AG04449 (cell line): Measurements from ENCODE around the gene ANO9.

Experiments
- CTCF ChIA-PET: fragments of 350-600 bp; formaldehyde crosslinking; extraction: SDS; loops from one replicate; lab custom pipeline; 2021; ENCODE audit warnings: antibody characterized with exemption; lab: Yijun Ruan, JAX
- POLR2A ChIA-PET: fragments of 400-600, 350-600 bp; formaldehyde crosslinking; extraction: SDS; loops from one replicate; lab custom pipeline; 2020; ENCODE audit warnings: antibody characterized with exemption, inconsistent platforms; lab: Yijun Ruan, JAX
- DNase-seq: peaks from one replicate; pipeline ENCODE4 v3.0.0-alpha.2; 2010; ENCODE audit warnings: low read depth, low spot score
- H3K4me3 ChIP-seq: 2 replicates; pipeline ENCODE4 v1.5.1; 2011; ENCODE audit warnings: low read depth, mild to moderate bottlenecking, control low read depth, low read length
- TF ChIP-seq, protein P1 (sequence below): IDR thresholded peaks from one replicate; pipeline ENCODE4 v1.5.1; 2011; ENCODE audit warnings: mild to moderate bottlenecking, moderate library complexity, low read length, control low read depth, inconsistent platforms; ENCODE audit not compliant: insufficient read depth; ENCODE audit errors: missing control alignments

ANO9 gene

DNA sequence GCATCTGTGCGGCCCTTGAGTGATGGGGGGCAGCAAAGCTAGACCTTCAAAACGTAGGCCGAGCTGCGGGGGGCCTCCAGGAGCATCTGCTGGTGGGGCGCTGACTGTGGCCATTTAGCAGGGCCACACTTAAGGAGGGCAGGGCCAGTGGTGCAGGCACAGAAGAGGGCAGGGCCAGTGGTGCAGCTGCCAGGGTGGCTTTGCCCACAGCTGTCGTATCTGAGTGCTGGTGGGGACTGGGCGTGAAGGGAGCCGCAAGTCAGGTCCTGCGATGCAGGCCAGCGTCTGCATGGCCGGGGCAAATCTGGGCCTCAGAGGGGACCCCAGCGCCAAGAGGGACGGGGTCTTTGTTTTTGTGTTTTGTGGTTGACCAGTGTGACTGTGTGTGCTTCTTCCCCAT is 37.5 kb upstream of the ANO9 start:
- ChIA-PET CTCF (interaction anchor here (1.0 to 1.9 kb wide), 2 partner anchors 9 to 27 kb away, joined by 4 to 6 read pairs; no protein-coding TSS in a partner anchor), POLR2A (no interaction called here)
- DNase-seq = no peak
- H3K4me3 ChIP-seq = no peak overlapping the region
- TF ChIP-seq, protein P1, sequence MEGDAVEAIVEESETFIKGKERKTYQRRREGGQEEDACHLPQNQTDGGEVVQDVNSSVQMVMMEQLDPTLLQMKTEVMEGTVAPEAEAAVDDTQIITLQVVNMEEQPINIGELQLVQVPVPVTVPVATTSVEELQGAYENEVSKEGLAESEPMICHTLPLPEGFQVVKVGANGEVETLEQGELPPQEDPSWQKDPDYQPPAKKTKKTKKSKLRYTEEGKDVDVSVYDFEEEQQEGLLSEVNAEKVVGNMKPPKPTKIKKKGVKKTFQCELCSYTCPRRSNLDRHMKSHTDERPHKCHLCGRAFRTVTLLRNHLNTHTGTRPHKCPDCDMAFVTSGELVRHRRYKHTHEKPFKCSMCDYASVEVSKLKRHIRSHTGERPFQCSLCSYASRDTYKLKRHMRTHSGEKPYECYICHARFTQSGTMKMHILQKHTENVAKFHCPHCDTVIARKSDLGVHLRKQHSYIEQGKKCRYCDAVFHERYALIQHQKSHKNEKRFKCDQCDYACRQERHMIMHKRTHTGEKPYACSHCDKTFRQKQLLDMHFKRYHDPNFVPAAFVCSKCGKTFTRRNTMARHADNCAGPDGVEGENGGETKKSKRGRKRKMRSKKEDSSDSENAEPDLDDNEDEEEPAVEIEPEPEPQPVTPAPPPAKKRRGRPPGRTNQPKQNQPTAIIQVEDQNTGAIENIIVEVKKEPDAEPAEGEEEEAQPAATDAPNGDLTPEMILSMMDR = no peak

DNA sequence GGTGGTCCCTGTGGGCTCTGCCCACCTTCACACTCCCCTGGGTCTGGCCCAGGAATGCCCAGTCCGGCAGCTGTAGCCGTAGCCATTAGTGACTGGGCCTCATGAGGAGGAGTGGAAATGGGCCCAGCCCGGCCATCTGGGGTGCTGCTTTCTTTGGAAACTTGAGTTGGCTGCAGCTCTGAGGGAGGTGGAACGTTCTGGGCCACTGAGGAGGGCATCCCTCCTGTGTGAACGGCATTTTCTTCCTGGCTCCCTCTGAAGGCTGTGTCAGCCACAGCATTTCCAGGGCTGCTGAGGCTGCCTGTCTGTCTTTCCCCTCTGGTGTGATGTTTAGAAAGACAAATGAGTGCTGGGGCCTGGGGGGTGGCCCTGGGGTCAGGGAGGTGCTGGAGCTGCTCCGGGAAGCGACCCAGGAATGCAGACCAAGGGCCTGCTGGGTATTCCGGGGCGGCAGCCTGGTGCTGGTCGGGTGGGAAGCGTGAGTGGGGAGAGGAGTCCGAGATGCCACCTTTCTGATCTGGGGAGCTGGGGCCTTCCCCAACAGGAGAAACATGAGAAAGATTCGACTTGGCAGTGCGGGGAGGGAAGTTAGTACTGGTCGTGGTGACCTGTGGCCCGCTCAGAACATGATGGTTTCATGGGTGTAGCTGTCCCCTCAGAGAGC is 35.4 kb upstream of the ANO9 start:
- TF ChIP-seq, protein P1 = no peak
- ChIA-PET CTCF (interaction anchor here (1.3 kb wide), 1 partner anchor 28 kb away, joined by 4 read pairs; no protein-coding TSS in a partner anchor), POLR2A (no interaction called here)
- DNase-seq = no peak
- H3K4me3 ChIP-seq = no peak overlapping the region

DNA sequence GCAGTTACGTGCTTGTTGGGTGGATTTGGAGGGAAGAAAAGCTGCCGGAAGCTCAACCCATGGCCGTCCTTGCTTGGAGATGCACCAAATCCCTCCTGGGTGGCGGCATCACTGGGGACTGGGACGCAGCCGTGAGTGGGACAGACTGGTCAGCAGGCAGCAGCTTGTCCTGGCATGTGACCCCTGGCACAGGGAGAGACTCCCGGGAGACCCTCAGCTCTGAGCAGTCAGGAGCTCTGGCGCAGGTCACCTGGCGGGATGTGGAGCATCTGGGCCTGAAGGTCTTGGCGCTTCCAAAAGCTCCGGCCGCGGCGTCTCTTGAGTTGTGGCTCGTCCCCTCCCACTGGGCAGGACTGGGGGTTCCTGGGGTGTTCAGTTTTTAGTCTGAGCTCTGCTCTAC is 34.6 kb upstream of the ANO9 start:
- ChIA-PET POLR2A (no interaction called here), CTCF (interaction anchor here (1.3 kb wide), 1 partner anchor 28 kb away, joined by 4 read pairs; no protein-coding TSS in a partner anchor)
- TF ChIP-seq, protein P1 = no peak

DNA sequence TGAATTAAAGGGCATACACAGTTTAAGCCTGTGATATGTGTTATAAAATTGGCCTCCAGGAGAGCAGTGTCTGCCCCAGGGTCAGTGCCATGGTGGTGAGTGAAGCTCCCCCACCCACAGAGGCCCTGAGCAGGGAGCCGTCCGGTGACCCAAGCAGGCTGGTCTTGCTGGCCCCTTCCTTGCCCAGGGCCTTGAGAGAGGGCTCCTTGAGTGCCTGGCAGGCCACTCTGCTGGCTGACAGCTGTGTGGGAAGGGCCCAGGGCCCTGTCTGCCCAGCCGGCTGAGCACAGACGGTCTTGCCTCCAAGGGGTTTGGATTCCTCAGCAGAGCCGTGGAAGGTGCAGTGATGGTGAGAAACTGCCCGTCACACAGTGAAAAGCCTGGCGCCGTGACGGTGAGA is 34.1 kb upstream of the ANO9 start:
- TF ChIP-seq, protein P1 = no peak
- ChIA-PET CTCF (no interaction called here), POLR2A (no interaction called here)
- no peak for DNase-seq
- H3K4me3 ChIP-seq = no peak overlapping the region

More for the DNA sequence above, 34.6 kb upstream of the ANO9 start:
- no peak overlapping the region for H3K4me3 ChIP-seq
- DNase-seq = no peak

DNA sequence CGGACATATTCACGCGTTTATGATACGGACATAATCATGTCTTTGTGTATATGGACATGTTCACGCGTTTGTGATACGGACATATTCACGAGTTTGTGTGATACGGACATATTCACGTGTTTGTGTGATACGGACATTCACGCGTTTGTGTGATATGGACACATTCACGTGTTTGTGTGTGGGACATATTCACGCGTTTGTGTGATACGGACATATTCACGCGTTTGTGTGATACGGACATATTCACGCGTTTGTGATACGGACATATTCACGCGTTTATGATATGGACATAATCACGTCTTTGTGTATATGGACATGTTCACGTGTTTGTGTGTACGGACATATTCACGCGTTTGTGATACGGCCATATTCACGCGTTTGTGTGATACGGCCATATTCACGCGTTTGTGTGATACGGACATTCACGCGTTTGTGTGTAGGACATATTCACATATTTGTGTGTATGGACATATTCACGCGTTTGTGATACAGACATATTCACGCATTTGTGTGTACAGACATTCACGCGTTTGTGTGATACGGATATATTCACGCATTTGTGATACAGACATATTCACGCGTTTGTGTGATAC is 33.2 kb upstream of the ANO9 start:
- CTCF ChIA-PET = interaction anchor here (1.5 kb wide), 1 partner anchor 27 kb away, joined by 4 read pairs; no protein-coding TSS in a partner anchor
- no peak for DNase-seq
- TF ChIP-seq, protein P1 = no peak
- H3K4me3 ChIP-seq = no peak overlapping the region
- POLR2A ChIA-PET = no interaction called here
